Head of caudate nucleus (tissue), 42 donors: Measurements from ENCODE around the gene WNT5A.

Source experiments
- DNase-seq, 42 donors: peaks; one replicate each; pipeline versions ENCODE4 v3.0.0 to v3.0.0-alpha.2; 2020 to 2021; ENCODE audit warnings: mixed read lengths in 7 of 42
- intact Hi-C: fragments of 100-400 bp; cut with DNase I; formaldehyde crosslinking; loops from one replicate; pipeline ENCODE4 v1.15.0; 2022

WNT5A gene

GRCh38 chr3:55486857-55487380 lies at the start of gene WNT5A:
WNT5A (minus strand) TSS chr3:55487306; CDS start chr3:55486985, 321 bp downstream.
- intact Hi-C loops, result loop anchor here (10.0 kb wide), 1 partner anchor 768 kb away; no protein-coding TSS in a partner anchor
- DNase-seq, result peak in 21 of 42 donors; percentile 10 to 59 (median 27)

DNA sequence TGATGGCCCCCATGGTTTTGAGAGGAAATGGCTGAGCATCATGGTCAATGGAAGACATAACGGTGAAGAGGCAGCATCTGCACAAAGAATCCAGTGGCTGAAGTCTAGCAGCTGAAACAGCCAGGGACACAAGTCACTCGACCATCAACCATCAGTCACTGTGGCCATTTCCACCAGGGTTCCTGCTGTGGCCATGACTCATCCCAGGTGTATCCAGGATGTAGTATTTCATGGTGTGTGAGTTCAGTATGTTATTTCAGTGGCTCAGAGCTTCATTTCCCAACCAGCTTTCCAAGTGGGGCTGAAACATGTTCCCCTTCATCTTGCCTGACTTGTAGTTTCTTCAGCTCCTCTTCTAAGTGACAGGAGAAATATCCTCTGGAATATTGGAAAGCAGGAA lies 47.8 kb upstream of the WNT5A start:
- intact Hi-C loops, result no loop called here
- DNase-seq, result no peak

GRCh38 chr3:55532806-55533205 lies 45.7 kb upstream of the WNT5A start:
- no peak for DNase-seq
- intact Hi-C loops, result no loop called here

GRCh38 chr3:55531321-55531720 lies 44.2 kb upstream of the WNT5A start:
- DNase-seq, result no peak
- intact Hi-C loops, result no loop called here

DNA sequence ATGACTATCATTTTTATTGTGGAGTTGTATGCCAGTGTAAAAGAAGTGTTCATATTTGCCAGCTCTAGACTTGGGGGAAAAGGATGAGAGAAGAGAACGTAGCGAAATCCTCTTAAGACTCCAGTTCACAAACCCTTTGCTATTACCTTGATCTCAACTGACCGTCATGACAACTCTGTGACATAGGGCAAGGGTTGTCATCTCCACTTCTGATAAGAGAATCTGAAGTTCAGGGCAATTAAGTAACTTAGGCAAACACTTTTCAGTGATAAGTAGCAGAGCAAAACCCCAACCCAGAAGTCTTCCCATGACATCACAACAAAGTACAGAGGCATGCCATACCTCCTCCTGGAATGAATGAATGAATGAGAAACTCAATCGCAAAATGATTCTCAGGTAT lies 40.3 kb upstream of the WNT5A start:
- intact Hi-C loops, result no loop called here
- DNase-seq, result no peak

DNA sequence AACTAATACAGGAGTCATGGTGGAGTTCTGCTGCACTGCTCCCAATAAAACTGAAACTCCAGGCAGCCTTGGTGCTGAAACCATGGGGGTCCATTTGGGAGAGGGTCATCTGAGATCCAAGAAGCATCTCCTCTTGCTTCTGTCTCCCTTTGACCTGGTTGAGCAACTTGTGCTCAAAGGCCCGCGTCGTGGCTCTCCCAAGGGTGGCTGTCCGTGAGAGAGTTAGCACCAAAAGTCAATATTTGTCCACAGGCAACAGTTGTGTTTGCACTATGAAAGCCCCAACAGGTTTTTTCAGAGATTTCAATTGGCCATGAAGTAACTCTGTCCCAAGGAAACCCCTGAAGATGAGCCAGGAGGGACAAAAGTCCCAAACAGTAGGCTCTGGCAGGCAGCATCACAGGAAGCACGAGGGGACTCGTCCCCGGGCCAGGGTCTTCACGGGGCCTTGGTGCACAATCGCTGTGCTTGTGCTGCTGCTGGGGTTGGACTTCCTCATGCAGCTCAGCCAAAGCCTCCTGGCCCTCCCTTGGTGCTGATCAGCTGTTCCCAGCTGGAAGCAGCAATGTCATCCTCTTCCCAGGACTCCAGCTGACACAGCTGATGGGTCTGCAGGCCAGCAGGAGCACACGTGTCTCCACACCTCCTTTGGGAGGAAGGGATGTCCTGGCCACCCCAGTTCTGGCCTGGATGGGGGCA lies 39.4 kb upstream of the WNT5A start:
- intact Hi-C loops, result no loop called here
- no peak for DNase-seq

GRCh38 chr3:55525436-55525835 lies 38.3 kb upstream of the WNT5A start:
- intact Hi-C loops, result no loop called here

DNA sequence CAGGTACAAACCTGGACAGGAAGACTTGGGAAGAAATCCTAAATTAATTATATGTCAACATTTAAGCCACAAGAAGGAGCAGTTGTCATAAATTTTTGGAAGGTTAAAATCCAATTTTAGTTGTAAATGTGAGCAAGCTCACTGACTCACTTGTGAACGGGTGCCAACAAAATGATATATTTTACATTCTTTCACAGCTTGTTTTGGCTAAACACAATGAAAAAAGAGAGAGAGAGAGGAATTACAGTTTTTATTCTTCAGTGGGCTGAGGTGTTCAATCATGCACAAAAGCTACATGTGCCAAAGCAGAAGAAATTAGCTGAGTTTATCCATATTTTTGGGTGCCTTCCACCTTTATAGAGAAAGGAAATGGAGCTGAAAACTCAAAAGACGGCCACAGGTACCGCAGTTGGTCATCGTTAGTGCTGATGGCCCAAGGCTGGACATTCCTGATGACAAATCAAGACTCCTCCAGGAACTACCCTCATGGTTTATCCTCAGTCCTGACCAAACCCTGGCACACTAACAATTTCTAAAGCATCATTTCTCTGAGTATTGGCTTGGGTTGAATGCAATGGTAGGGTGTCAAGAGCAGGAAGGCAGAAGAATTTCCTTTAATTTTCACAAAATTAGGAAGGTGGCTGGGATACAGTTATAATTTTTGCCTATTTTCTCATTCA lies 37.6 kb upstream of the WNT5A start:
- intact Hi-C loops, result no loop called here
- no peak for DNase-seq

More at GRCh38 chr3:55525436-55525835, 38.3 kb upstream of the WNT5A start:
- DNase-seq, result no peak

- no peak for DNase-seq
- intact Hi-C loops, result no loop called here
Measured at GRCh38 chr3:55523471-55523870, 36.4 kb upstream of the WNT5A start.

- intact Hi-C loops, result no loop called here
Measured at GRCh38 chr3:55521738-55522421, 34.8 kb upstream of the WNT5A start.

DNA sequence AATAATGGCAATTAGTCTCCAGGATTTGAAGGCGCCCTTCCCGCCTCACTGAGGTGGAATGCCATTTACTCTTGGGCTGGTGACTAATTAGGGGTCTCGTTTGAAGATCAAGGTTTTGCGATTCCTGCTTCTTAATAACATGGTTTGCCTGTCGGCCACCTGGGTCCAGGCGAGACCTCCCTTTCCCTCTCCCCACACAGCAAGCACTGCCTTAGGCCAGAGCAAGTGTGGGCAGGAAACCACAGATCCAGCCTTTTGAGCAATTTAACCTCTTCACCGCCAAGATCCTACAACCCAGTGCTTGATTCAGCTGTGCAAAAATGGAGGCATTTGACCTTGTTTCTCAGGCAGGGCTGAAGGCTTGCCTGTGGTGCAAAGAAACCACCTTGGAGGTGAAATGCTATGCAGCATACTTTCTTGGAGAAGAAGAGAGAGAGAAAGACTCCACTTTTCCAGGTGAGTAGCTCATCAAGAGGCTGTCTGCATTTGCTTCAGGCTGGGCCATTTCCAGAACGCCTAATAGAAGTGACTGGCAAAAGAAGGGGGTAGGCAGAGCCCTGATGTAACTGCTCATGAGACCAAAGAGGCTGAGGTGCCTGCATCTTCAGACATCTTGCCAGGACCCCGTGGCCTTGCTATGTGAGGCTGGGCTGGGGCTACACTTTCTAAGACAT lies 34.1 kb upstream of the WNT5A start:
- no peak for DNase-seq
- intact Hi-C loops, result no loop called here

More at GRCh38 chr3:55521738-55522421, 34.8 kb upstream of the WNT5A start:
- no peak for DNase-seq

DNA sequence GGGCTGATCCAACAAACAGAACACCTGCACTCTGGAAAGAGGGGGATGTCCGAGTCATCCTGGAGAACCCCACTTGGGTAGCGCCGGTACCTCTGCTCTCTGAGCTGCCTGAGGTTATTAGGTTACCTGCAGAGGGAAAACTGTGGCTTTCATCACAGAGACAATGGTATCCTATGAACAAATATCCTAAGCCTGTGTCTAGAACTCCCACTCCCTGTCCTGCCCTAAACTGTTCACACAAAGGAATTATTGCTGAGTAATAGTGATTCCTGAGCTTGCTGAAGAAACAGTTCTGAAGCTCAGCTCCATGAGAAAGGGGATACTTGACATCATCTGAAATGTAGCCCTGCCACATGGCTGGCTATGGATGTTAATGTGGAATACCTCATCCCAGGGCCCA lies 31.9 kb upstream of the WNT5A start:
- DNase-seq, result no peak
- intact Hi-C loops, result no loop called here

GRCh38 chr3:55518451-55518850 lies 31.3 kb upstream of the WNT5A start:
- intact Hi-C loops, result no loop called here
- DNase-seq, result no peak

GRCh38 chr3:55516392-55517030 lies 29.4 kb upstream of the WNT5A start:
- DNase-seq, result no peak

DNA sequence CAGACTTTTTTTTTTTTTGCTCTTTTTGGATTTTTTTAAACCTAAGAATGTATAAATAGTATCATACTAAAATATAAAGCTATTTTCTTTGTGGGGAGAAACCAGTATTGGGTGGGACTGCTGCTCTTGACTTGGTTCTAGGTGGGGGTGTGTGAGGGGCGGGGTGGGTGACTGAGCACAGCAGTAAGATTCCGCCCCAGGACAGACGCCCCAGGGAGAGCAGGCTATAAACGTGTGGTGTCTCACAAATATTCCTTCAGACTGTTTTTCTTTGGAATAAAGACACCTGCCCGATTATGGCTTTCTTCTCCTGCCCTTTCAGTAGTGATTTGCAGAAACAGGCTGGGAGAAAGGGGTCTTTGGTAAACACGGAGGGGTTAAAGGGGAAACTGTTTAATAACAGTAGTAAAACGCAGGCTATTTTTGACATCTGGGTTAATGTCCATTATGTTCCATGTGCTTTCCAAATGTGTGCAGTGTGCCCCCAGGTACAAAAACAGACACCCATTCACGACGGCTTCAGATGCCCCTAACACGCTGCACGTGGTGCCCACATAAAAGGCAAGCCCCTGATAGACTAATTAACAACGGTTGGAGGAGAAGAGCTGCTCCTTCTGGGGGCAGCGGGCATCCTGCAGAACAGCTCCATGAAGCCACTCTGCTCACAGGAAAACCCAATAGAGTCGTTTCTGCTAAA lies 28.6 kb upstream of the WNT5A start:
- intact Hi-C loops, result no loop called here
- no peak for DNase-seq

More at GRCh38 chr3:55516392-55517030, 29.4 kb upstream of the WNT5A start:
- intact Hi-C loops, result no loop called here

DNA sequence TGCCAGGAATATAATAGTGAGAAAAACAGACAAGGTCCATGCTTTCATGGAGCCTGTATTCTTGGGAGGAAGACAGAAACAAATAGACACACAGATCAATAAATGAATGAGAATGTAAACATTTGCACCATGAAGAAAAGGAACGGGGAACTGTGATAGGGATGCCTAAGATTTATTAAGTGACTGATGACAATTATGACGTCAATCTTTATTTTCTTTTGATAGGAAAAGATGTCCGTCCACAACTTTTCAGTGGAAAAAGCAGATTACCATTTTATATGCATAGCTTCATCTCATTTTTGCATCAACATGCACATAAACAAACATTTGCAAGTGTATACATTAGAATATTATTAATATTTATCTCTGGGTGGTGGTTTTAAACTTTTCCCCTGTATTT lies 27.9 kb upstream of the WNT5A start:
- intact Hi-C loops, result no loop called here
- no peak for DNase-seq

DNA sequence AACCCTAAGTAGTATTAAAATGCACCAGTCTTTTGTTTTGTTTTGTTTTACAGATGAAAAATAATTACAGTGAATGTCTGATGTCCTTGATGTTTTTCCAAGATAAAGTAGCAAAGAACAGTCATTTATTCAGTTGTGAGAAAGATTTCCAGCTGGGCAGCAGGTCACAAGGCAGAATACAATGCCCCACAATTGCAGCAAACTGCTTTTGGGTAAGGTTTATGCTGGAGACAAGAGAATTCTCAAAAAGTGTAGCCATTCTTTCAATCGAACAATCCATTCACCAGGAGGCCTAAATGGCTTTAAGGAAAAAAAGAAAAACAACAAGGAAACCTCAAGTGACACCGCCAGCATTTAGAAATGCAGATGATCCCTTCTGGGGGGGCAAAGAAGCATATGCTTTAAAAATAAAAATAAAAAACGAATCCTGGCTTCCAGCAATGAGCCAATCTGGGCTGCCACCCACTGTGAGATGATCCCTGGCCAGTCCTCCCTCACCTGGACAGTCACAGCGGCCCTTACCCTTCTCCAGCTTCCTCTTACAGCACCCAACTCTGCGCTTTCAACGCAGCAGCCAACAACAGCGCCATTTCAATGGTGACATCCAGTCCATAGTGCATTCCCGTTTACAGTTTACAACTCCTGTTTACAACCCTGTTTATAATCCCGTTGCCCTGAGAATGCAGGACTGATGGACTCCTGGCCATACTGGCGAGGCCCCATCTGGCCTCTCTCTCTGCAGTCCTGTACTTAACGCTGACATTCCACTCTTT lies 25.7 kb upstream of the WNT5A start:
- no peak for DNase-seq
- intact Hi-C loops, result no loop called here
